Stimulated activated naive CD4-positive, alpha-beta T cell (primary cell): ENCODE data around the gene TTPAL.
A peak's percentile ranks its signal among the peaks of the same experiment; 100 is the strongest.

Experiments used
- DNase-seq, 6 experiments: peaks; one replicate each; lab custom pipeline; 2025; lab: John Stamatoyannopoulos, UW

TTPAL gene

DNA sequence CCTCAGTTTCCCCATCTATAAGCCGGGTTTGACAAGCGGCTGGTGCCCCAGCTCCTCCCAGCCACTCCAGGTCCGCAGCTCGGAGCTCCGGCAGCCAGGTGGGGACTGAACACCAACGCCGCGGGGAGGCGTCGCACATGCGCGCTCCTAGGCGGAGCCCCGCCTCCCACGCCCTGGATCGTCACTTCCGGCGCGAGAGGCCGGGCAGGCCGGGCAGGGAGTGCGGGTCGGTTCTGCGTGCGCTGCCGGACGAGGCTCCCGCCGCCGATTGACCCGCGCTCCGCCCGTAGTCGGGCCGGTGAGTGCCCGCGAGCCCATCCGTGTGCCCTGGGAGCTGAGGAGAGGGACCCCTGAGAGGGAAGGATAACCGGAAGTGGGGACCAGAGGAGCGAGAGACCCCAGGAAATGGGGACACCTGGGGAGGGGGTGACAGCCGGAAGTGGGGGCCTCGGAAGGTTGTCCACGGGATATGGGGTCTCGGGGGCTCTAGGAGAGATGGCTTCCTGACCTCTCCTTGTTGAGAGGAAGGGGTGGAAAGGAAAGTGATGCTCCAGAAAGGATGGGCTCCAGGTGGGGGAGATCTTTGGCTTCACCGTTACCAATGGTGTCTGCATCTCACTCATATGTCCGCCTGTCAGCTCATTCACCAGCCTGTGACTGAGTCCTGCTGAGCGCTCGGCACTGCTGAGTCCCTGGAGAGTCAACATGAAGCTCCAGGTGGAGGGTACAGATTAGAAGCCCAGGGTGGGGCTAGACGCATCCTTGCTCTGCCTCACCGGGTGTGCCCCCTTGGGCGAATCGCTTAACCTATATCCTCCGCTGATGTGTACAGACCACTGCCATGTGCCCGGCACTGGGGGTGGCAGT is at the start of gene TTPAL:
Gene TTPAL, plus strand, starts transcription at position 181 of the 867 bp plus-strand sequence. CDS start 4,126 bp downstream, outside the sequence.
- DNase-seq, result peak; percentile 75 to 89 (median 82)

DNA sequence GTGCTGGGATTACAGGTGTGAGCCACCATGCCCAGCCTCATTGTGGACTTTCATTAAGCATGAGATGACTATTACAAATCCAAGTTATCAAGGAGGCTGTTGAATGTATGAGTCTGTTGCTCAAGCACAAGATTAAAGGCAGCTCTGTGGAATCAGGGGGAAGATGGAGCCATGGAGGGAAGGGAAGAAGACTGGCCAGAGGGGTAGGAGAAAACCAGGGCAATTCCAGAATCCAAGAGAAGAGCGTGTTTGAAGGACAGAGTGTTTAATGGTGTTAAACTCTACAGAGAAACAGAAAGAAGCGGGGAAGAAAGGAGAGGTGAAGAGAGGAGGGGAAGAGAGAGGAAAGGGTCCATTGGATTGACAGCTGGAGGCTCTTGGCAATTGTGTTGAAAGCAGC is 49.8 kb upstream of the TTPAL start:
- DNase-seq, result no peak

- no peak for DNase-seq
Measured at GRCh38 chr20:44426879-44427790, 48.5 kb upstream of the TTPAL start.

- DNase-seq, result no peak
Measured at GRCh38 chr20:44427804-44428173, 47.9 kb upstream of the TTPAL start.

GRCh38 chr20:44428174-44429016 is 47.3 kb upstream of the TTPAL start:
- DNase-seq, result no peak

DNA sequence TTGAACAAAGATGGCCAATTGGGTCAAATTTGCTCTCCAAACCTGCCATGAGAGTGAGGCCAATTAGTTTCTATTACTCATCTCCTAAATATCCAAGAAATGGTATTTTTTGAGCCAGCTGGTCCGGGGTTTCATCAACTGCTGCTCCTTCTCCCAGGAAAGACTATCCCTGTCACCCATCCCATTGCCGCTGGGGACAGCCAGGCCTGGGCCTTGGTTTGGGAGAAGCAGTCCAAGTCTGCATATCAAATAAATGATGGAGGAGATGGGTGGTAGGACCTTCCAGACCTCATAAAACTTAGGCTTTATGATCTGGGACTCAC is 46.7 kb upstream of the TTPAL start:
- DNase-seq, result no peak

GRCh38 chr20:44429419-44430269 is 46.0 kb upstream of the TTPAL start:
- DNase-seq, result no peak

DNA sequence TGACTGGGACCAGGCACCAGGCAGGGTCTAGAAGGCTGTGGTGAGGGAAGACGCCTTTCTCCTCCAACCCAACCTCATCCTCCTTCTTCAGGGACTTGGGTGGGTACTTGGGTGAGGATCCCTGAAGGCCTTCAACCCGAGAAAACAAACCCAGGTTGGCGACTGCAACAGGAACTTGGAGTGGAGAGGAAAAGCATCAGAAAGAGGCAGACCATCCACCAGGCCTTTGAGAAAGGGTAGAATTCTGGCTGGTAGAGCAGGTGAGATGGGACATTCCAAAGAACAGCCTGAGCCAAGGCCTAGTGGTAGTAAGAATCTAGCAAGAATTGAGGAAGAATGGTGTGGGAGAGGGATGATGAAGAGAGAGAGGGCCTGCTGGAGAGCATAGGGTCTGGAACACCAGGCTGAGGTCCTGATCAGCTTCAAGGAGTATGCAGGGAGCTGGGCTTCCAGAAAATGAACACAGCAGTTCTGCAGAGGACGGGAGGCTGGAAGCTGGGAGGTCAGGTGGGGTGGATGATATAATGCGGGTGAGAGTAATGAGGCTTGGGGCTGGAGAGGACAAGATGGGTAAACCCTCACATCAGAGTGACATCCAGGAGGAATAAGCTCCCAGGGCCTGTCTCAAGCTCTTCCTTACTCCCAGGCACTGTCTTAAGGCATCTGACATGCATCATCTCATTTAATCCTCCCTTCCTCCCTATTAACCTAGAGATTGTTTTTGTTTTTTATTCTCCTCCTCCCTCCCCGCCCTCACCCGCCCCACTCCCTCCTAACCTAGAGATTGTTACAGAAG is 45.2 kb upstream of the TTPAL start:
- DNase-seq, result no peak

GRCh38 chr20:44431118-44431501 is 44.6 kb upstream of the TTPAL start:
- DNase-seq, result no peak

DNA sequence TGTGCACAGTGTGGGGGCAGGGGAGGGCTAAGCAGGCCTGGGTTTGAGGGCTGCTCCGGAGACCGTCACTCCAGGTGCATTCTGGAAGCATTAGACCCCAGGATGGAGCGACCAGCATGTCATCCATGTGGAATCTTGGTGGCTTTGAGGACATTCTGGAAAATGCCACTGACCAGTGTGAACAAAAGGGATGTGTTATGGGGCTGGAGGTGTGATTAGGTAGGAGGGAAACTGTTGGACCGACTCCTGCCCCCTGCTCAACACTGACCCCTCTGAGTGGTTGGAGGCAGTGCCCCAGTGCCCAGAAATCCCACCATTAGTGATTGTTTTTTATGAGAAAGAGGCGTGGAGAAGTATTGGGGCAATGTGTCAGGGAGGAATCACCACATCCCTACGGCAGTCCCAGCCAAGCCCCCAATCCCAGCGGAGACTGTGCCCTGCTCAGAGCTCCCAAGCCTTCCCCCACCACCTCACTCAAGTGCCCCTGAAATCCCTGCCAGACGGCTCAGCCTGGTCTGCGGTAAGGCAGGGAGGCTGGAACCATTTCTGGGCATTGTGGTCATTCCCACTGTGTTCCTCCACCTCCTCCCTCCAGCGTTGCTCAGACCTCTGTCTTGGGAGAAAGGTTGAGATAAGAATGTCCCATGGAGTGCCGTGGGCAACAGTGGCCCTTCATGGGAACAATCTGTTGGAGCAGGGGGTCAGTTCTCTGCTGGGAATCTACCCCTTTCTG is 44.0 kb upstream of the TTPAL start:
- no peak for DNase-seq

GRCh38 chr20:44432618-44433577 is 42.8 kb upstream of the TTPAL start:
- DNase-seq, result no peak

GRCh38 chr20:44433751-44434538 is 41.7 kb upstream of the TTPAL start:
- no peak for DNase-seq

DNA sequence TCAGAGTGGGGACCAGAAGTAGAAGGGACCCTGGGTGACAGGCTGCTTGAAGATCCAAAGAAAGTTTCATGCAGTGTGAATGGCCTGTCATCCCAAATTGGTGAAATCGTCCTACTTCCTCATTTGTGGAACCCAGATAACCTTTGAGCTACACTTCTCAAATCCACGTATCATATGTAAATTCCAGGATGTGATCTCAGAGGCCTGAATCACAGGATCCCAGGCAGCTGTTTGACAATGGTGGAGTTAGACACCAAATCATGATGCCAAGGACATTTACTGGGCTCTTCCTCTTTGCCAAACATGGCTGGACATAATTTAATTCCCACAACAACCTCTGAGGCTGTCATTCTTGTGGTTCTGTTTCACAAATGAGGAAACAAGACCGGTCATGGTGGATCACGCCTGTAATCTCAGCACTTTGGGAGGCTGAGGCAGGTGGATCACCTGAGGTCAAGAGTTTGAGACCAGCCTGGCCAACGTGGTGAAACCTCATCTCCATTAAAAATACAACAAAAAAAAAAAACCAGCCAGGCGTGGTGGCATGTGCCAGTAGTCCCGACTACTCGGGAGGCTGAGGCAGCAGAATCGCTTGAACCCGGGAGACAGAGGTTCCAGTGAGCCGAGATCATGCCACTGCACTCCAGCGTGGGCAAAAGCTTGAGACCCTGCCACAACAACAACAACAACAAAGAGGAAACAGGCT is 39.9 kb upstream of the TTPAL start:
- DNase-seq, result no peak

GRCh38 chr20:44436393-44436792 is 39.3 kb upstream of the TTPAL start:
- no peak for DNase-seq

DNA sequence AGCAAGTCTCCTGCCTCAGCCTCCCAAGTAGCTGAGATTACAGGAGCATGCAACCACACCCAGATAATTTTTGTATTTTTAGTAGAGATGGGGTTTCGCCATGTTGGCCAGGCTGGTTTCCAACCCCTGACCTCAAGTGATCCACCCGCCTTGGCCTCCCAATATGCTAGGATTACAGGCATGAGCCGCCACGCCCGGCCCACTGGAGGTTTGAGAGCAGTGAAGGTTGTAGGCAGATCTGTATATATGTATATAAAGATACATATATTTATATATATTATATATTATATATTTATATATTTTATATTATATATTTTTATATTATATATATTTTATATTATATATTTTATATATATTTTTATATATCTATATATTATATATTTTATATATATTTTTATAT is 38.2 kb upstream of the TTPAL start:
- DNase-seq, result no peak

GRCh38 chr20:44438782-44439181 is 36.9 kb upstream of the TTPAL start:
- no peak for DNase-seq

- DNase-seq, result no peak
Measured at GRCh38 chr20:44439318-44439717, 36.4 kb upstream of the TTPAL start.
